BE2C (cell line): ENCODE data around the gene AIPL1.

Source experiments
- DNase-seq: peaks from one replicate; pipeline ENCODE4 v3.0.0-alpha.2; 2020
- H3K27me3 ChIP-seq: fragments of 250-450 bp; sonication (Bioruptor Pico); 2 replicates; pipeline ENCODE4 v1.5.1; 2020; ENCODE audit warnings: mild to moderate bottlenecking
- H3K36me3 ChIP-seq: fragments of 250-450 bp; sonication (Bioruptor Pico); 2 replicates; pipeline ENCODE4 v1.5.1; 2020; ENCODE audit warnings: mild to moderate bottlenecking
- H3K4me1 ChIP-seq: fragments of 250-450 bp; sonication (Bioruptor Pico); 2 replicates; pipeline ENCODE4 v1.5.1; 2020
- H3K4me3 ChIP-seq: 2 replicates; pipeline ENCODE4 v1.5.1; 2011; ENCODE audit warnings: low read depth, low read length
- H3K9me3 ChIP-seq: fragments of 250-450 bp; sonication (Bioruptor Pico); 2 replicates; pipeline ENCODE4 v1.5.1; 2020
- CTCF ChIP-seq: IDR thresholded peaks from 2 replicates; pipeline ENCODE4 v1.5.1; 2012; ENCODE audit warnings: mild to moderate bottlenecking, low read depth, low read length

Gene AIPL1

GRCh38 chr17:6402258-6402657 lies 32.7 kb downstream of the AIPL1 start:
- TF ChIP-seq CTCF: no peak
- no peak for DNase-seq
- Histone ChIP-seq H3K4me1 (no peaks in the 10 kb centered on the region), H3K36me3 (no peaks in the 10 kb centered on the region), H3K9me3 (no peaks in the 10 kb centered on the region), H3K27me3 (no peaks in the 10 kb centered on the region), H3K4me3 (no peak overlapping the region)

GRCh38 chr17:6398955-6399354 lies 36.0 kb downstream of the AIPL1 start:
- H3K4me3 ChIP-seq: no peak overlapping the region
- H3K36me3 ChIP-seq: no peaks in the 10 kb centered on the region
- DNase-seq: no peak
- TF ChIP-seq CTCF: no peak
- no peaks in the 10 kb centered on the region for H3K27me3 ChIP-seq
- H3K4me1 ChIP-seq: no peaks in the 10 kb centered on the region
- no peaks in the 10 kb centered on the region for H3K9me3 ChIP-seq

- no peaks in the 10 kb centered on the region for H3K27me3 ChIP-seq
- no peak for TF ChIP-seq CTCF
- no peak overlapping the region for H3K4me3 ChIP-seq
- no peaks in the 10 kb centered on the region for H3K4me1 ChIP-seq
- no peaks in the 10 kb centered on the region for H3K36me3 ChIP-seq
- H3K9me3 ChIP-seq: no peaks in the 10 kb centered on the region
- no peak for DNase-seq
Measured at GRCh38 chr17:6394055-6394606, 40.8 kb downstream of the AIPL1 start.

- H3K4me3 ChIP-seq: no peak overlapping the region
- H3K4me1 ChIP-seq: no peaks in the 10 kb centered on the region
- H3K9me3 ChIP-seq: no peaks in the 10 kb centered on the region
- H3K36me3 ChIP-seq: no peaks in the 10 kb centered on the region
- no peak for DNase-seq
- no peaks in the 10 kb centered on the region for H3K27me3 ChIP-seq
- TF ChIP-seq CTCF: no peak
Measured at GRCh38 chr17:6393351-6393952, 41.5 kb downstream of the AIPL1 start.

- H3K27me3 ChIP-seq: no peaks in the 10 kb centered on the region
- no peak for TF ChIP-seq CTCF
- no peak overlapping the region for H3K4me3 ChIP-seq
- no peaks in the 10 kb centered on the region for H3K4me1 ChIP-seq
- no peak for DNase-seq
- no peaks in the 10 kb centered on the region for H3K36me3 ChIP-seq
- no peaks in the 10 kb centered on the region for H3K9me3 ChIP-seq
Measured at GRCh38 chr17:6392609-6393350, 42.1 kb downstream of the AIPL1 start.

- TF ChIP-seq CTCF: no peak
- Histone ChIP-seq H3K9me3 (no peaks in the 10 kb centered on the region), H3K36me3 (no peaks in the 10 kb centered on the region), H3K27me3 (no peaks in the 10 kb centered on the region), H3K4me1 (no peaks in the 10 kb centered on the region), H3K4me3 (no peak overlapping the region)
- no peak for DNase-seq
Measured at GRCh38 chr17:6388416-6388815, 46.5 kb downstream of the AIPL1 start.
